Spinal cord (tissue), 10 donors: Measurements from ENCODE around the gene FCAMR. TPM values are rescaled to one million over a fixed set of nuclear protein-coding genes. Genes with fewer than 3 reads are reported as not detected.

Experiments used
- DNase-seq, 6 donors: peaks; one replicate each; pipeline versions ENCODE4 v3.0.0 to v3.0.0-alpha.2; 2013 to 2015; ENCODE audit warnings: low spot score in 6 of 6, low read depth in 4 of 6
- H3K27ac ChIP-seq: one replicate; pipeline ENCODE4 v1.5.1; 2013; ENCODE audit warnings: low read depth, low read length, control low read depth
- H3K27me3 ChIP-seq: one replicate; pipeline ENCODE4 v1.6.1; 2013; ENCODE audit warnings: low read length; ENCODE audit not compliant: control insufficient read depth, insufficient read depth
- H3K36me3 ChIP-seq: one replicate; pipeline ENCODE4 v1.6.1; 2013; ENCODE audit warnings: low read length; ENCODE audit not compliant: control insufficient read depth, insufficient read depth
- H3K4me1 ChIP-seq: one replicate; pipeline ENCODE4 v1.6.1; 2013; ENCODE audit warnings: low read length; ENCODE audit not compliant: control insufficient read depth, insufficient read depth
- H3K4me3 ChIP-seq: one replicate; pipeline ENCODE4 v1.5.1; 2013; ENCODE audit warnings: low read depth, low read length, control low read depth
- H3K9me3 ChIP-seq: one replicate; pipeline ENCODE4 v1.6.1; 2013; ENCODE audit warnings: low read length; ENCODE audit not compliant: control insufficient read depth, insufficient read depth
- WGBS: methylation state at CpG from one replicate; pipeline ENCODE4 v1.1.5; 2013; ENCODE audit warnings: missing lambda C conversion rate; ENCODE audit not compliant: insufficient coverage; 5-methylcytosine and 5-hydroxymethylcytosine counted together
- polyA plus RNA-seq, 2 donors: library from polyadenylated mRNA; unstranded; fragments of 120-200 nt; gene quantifications; one replicate each; pipeline ENCODE4 v1.2.1, GENCODE V29; 2013; ENCODE audit not compliant: insufficient read length in 2 of 2
- total RNA-seq, 2 donors: library from RNA; depleted of rRNA in 1 of 2; stranded (reverse); fragments of 120-200 nt in 1 of 2; fragments of >200 nt in 1 of 2; gene quantifications; one replicate each; pipeline versions ENCODE4 v1.2.3 to v1.2.4, GENCODE V29; 2013 to 2014
- donor health status: healthy.

Gene FCAMR
- total and polyA plus RNA-seq, 4 donors = 0.12 to 0.20 TPM; not detected in 2

DNA sequence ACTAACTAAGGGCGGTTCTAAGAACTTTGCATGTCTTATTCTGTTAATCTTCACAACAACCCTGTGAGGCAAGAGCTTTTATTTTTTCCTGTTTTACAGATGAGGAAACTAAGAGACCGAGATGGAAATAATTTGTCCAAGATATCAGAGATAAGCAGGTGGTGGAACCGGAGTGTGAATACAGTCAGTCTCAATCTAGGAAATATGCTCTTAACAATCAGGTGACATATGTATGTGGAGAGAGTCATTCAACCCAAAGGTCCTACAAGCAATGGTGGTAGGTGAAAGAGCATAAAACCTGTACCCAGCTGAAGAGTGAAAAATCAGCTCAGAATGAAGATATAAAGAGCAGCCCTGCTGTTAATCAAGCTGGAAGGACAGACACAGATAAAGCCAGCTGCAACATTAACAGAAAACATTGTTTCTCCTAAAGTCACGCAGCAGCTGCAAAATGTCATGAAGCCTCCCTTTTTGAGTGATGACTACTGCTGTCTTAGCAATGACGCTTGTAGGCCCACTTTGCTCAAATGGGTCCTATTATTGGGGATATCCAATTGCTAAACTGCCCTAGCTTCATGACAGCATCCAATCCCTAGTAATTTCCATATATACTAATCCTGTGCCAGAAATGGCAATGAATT lies 30.5 kb upstream of the FCAMR start:
- H3K27me3 ChIP-seq = no peaks in the 10 kb centered on the region
- H3K4me3 ChIP-seq = no peak overlapping the region
- no peaks in the 10 kb centered on the region for H3K36me3 ChIP-seq
- H3K27ac ChIP-seq = no peak overlapping the region
- DNase-seq = no peak
- WGBS = 79% methylated on average over 2 of the region's 5 CpGs
- no peaks in the 10 kb centered on the region for H3K4me1 ChIP-seq
- no peaks in the 10 kb centered on the region for H3K9me3 ChIP-seq

DNA sequence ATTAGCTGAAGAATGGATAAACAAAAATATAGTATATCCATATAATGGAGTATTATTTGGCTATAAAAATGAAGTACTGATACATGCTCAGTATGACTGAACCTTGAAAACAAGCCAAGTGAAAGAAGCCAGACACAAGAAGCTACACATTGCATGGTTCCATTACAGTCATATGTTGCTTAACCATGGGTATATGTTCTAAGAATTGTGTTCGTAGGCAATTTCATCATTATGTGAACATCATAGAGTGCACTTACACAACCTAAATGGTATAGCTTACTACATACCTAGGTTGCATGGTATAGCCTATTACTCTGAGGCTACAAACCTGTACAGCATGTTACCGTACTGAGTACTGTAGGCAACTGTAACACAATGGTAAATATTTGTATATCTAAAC lies 28.6 kb upstream of the FCAMR start:
- WGBS = no CpG with 5 or more reads among the region's 2 CpGs
- no peaks in the 10 kb centered on the region for H3K27me3 ChIP-seq
- H3K4me3 ChIP-seq = no peak overlapping the region
- H3K27ac ChIP-seq = no peak overlapping the region
- no peak for DNase-seq
- no peaks in the 10 kb centered on the region for H3K4me1 ChIP-seq
- no peaks in the 10 kb centered on the region for H3K36me3 ChIP-seq
- no peaks in the 10 kb centered on the region for H3K9me3 ChIP-seq

DNA sequence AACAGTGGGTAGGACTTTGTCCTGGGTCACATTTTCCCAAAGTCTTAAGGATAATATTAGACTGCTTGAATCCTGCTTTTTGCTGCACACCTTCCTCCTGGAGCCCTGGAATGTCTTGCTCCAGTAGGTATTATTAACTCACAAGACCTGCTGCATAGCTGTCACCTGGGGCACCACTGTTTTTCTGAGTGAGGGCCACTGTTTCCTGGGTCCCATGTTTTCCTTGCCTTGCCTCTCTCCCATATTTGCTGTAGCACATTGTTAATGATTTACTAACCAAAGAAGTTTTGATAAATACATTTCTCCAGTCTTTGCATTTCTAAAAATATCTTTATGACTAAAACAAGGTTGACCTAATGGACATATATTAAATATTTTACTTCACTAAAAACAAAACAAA lies 22.5 kb upstream of the FCAMR start:
- Histone ChIP-seq H3K9me3 (no peaks in the 10 kb centered on the region), H3K4me3 (no peak overlapping the region), H3K4me1 (no peaks in the 10 kb centered on the region), H3K27me3 (no peaks in the 10 kb centered on the region), H3K27ac (no peak overlapping the region), H3K36me3 (no peaks in the 10 kb centered on the region)
- no peak for DNase-seq

DNA sequence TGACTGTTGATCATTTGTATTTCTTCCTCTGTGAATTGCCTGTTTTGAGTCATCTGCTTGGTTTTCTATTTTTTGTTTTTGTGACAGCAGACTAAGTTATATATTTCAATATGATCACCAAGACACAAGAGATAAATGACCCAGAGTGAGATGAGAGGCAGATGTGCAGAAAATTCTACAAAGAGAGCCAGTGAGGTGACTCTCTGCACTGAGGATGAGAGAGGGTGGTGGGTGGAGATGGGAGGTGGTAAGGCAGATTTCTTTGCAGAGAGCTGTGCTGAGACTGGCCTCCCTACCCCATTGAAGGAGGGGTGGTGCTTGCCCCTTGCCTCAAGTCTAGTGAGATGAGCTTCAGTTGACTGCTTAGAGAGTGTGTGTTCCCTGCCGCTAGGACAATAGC lies 17.6 kb upstream of the FCAMR start:
- no CpG with 5 or more reads among the region's 1 CpG for WGBS
- H3K27me3 ChIP-seq = no peaks in the 10 kb centered on the region
- no peak overlapping the region for H3K27ac ChIP-seq
- no peaks in the 10 kb centered on the region for H3K4me1 ChIP-seq
- no peaks in the 10 kb centered on the region for H3K9me3 ChIP-seq
- no peaks in the 10 kb centered on the region for H3K36me3 ChIP-seq
- H3K4me3 ChIP-seq = no peak overlapping the region
- no peak for DNase-seq

DNA sequence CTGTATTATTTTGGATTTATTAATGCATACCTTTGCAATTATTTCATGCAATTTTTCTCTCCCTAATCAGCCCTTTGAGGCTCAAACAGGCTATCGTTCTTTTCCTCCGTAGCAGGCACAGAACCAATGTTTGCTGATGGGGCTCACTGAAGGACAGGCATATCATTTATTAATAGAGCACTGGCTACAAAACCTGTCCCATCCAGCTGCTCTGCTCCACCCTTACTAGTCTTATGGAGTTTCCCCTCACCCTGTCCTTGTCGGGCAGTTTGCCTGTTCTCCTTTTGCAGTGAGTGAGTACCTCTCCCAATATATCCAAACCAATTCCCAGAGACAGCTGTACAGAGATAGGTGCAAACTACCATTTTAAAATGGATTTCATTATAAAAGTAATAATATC lies 16.6 kb upstream of the FCAMR start:
- Histone ChIP-seq H3K27ac (no peak overlapping the region), H3K27me3 (no peaks in the 10 kb centered on the region), H3K4me3 (no peak overlapping the region), H3K4me1 (no peaks in the 10 kb centered on the region), H3K9me3 (no peaks in the 10 kb centered on the region), H3K36me3 (no peaks in the 10 kb centered on the region)
- WGBS = 86% methylated on average over 2 of the region's 3 CpGs
- DNase-seq = no peak

DNA sequence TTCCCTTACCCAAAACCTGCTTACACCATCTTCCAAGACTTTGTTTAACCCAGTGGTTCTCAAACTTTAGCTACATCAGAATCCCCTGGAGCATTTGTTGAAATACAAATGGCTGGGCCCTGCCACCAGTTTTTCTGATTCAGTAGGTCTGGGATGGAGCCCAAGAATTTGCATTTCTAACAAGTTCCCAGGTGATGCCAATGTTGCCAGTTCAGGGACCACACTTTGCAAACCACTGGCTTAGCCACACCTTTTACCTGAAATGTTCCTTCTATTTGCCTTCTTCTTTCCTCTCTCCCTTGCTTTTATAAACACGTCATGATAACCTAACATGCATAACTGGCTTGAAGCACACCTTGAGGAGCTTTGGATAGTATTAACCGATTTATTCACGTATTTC lies 16.1 kb upstream of the FCAMR start:
- Histone ChIP-seq H3K27ac (no peak overlapping the region), H3K9me3 (no peaks in the 10 kb centered on the region), H3K36me3 (no peaks in the 10 kb centered on the region), H3K4me3 (no peak overlapping the region), H3K4me1 (no peaks in the 10 kb centered on the region), H3K27me3 (no peaks in the 10 kb centered on the region)
- WGBS = no CpG with 5 or more reads among the region's 3 CpGs
- no peak for DNase-seq

DNA sequence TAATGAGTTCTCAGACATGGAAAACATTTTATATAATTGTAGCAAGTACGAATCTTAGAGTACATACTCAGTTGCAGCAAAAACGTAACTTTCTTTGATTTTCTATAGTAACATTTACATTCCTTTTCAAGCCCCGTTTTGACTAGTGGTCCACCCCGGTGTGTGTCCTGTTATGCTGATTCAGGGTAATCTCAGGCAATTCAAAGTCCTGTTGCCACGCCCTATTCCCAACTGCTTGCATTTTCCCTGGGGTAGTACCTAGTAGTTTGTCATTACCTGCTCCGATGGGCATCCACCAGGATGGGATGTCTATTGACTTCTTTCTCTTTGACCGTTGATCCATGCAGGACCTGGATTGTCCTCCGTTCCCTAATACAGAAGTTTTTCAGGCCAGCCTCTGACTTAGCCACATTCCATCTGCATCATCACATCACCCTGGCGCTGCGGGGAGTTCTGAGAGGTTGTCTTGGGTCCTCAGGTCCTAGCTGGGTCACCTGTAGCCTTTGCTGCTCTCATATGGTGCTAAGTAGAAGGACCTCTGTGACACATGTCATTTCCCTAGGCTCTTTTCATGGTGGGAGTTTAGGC lies 15.0 kb upstream of the FCAMR start:
- Histone ChIP-seq H3K36me3 (no peaks in the 10 kb centered on the region), H3K4me3 (no peak overlapping the region)
- no peak for DNase-seq

DNA sequence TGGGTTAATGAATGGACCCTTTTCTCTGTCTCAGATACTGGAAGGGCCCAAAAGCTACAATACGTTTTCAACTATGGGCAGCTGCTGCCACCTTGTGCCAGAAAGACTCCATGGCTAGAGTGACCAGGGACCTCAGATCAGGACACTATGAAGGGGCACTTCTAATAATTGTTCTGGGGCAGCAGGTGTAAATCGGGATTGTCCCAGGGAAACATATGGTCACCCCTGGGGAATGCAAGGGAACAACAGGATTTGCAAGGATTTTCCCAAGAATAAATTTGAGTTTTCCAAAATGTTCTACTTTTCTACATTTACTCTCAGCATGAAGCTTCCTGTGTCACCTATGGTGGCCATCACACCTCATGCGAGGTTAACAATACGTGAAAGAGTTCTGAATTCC lies 12.0 kb upstream of the FCAMR start:
- Histone ChIP-seq H3K36me3 (no peaks in the 10 kb centered on the region), H3K4me1 (no peaks in the 10 kb centered on the region), H3K4me3 (no peak overlapping the region), H3K27me3 (no peaks in the 10 kb centered on the region), H3K27ac (no peak overlapping the region), H3K9me3 (no peaks in the 10 kb centered on the region)
- WGBS = 9% methylated on average over 3 of the region's 4 CpGs
- DNase-seq = peak; percentile 21 to 86 (median 40)

More for the DNA sequence above, 15.0 kb upstream of the FCAMR start:
- Histone ChIP-seq H3K27me3 (no peaks in the 10 kb centered on the region), H3K27ac (no peak overlapping the region), H3K4me1 (no peaks in the 10 kb centered on the region), H3K9me3 (no peaks in the 10 kb centered on the region)
- WGBS = 46% methylated on average over 6 of the region's 10 CpGs

DNA sequence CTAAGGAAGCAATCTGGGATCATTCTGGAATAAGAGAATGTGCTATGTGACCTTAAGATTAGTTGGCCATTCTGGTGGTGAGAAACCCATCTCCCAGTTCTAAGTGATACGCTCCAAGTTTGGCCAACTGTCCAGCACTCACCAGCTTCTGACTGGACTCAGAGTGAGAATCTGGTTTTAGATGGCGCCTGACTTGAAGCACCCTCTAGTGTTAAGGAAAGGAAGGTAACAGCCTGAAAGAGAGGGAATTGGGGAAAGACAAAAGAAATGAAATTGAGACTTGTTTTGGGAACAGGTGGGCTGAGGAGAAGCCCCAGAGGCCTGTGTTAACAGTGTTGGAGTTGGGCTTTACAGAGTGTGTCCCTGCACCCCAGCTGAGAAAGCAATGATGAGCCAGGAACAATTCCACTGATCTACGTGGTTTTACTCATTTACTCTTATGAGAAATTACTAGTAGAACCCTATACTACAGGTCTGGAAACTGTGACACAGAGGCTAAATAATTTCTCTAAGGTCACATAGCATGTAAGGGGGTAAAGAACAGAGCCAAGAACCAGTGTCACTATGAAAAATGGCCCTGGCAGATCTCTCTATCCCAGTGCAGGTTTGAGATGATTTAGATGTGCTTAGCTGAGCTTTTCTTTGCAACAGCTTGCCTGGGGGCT lies 9.3 kb upstream of the FCAMR start:
- WGBS = 79% methylated on average over 2 of the region's 3 CpGs

DNA sequence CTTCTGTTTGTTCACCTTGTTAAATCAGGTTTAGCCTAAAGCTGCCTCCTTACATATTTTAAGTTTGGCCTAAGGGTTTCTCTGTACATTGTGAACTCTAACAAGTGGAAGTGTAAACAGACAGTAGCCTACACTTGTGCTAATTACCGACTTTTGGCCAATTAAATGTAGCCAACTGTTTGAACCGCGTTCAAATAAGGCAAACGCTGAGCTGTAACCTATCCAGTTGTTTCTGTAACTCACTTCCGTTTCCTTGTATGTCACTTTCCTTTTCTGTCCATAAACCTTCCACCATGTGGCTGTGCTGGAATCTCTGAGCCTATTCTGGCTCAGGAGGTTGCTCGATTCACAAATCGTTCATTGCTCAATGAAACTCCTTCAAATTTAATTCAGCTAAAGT lies 8.0 kb upstream of the FCAMR start:
- DNase-seq = no peak
- WGBS = 93% methylated on average over 6 of the region's 7 CpGs
- H3K4me3 ChIP-seq = no peak overlapping the region
- no peak overlapping the region for H3K27ac ChIP-seq
- no peaks in the 10 kb centered on the region for H3K36me3 ChIP-seq
- H3K4me1 ChIP-seq = no peaks in the 10 kb centered on the region
- no peaks in the 10 kb centered on the region for H3K27me3 ChIP-seq
- H3K9me3 ChIP-seq = no peaks in the 10 kb centered on the region

More for the DNA sequence above, 9.3 kb upstream of the FCAMR start:
- Histone ChIP-seq H3K27me3 (no peaks in the 10 kb centered on the region), H3K4me3 (no peak overlapping the region), H3K9me3 (no peaks in the 10 kb centered on the region), H3K27ac (no peak overlapping the region), H3K4me1 (no peaks in the 10 kb centered on the region), H3K36me3 (no peaks in the 10 kb centered on the region)
- peak in 1 of 6 donors; percentile 54 for DNase-seq
